HEK293T (cell line): Measurements from ENCODE around the gene MYMX.
"Not testable (repeated sequence)": the region's sequence is repeated elsewhere in the genome, so short reads cannot be mapped to it uniquely, and the experiment has no call there.

Source experiments
- CTCF ChIA-PET: fragments of 350-600 bp; formaldehyde crosslinking; extraction: SDS; loops from one replicate; lab custom pipeline; 2021; ENCODE audit warnings: antibody characterized with exemption, inconsistent platforms; lab: Yijun Ruan, JAX
- POLR2A ChIA-PET: fragments of 350-600 bp; formaldehyde crosslinking; extraction: SDS; loops from one replicate; lab custom pipeline; 2020; ENCODE audit warnings: antibody characterized with exemption, inconsistent platforms; lab: Yijun Ruan, JAX
- DNase-seq: peaks from one replicate; pipeline ENCODE4 v3.0.0; 2012; ENCODE audit warnings: mixed read lengths; ENCODE audit errors: extremely low spot score
- ARNT ChIP-seq: fragments of 450-650 bp; IDR thresholded peaks from 2 replicates; pipeline ENCODE4 v1.6.1; 2017; ENCODE audit warnings: mild to moderate bottlenecking
- BHLHE40 ChIP-seq: fragments of 450-650 bp; IDR thresholded peaks from 2 replicates; pipeline ENCODE4 v1.6.1; 2016; ENCODE audit warnings: mild to moderate bottlenecking, moderate library complexity, borderline replicate concordance
- CTBP1 ChIP-seq: fragments of 450-650 bp; IDR thresholded peaks from 2 replicates; pipeline ENCODE4 v1.6.1; 2016; ENCODE audit warnings: borderline replicate concordance
- ELF4 ChIP-seq: fragments of 450-650 bp; IDR thresholded peaks from 2 replicates; pipeline ENCODE4 v1.6.1; 2017; ENCODE audit warnings: antibody characterized with exemption
- FOXA1 ChIP-seq: fragments of 450-650 bp; IDR thresholded peaks from 2 replicates; pipeline ENCODE4 v1.6.1; 2016; ENCODE audit warnings: mild to moderate bottlenecking
- FOXK2 ChIP-seq: fragments of 450-650 bp; IDR thresholded peaks from 2 replicates; pipeline ENCODE4 v1.6.1; 2016; ENCODE audit warnings: mild to moderate bottlenecking
- FOXM1 ChIP-seq: fragments of 450-650 bp; IDR thresholded peaks from 2 replicates; pipeline ENCODE4 v1.6.1; 2017; ENCODE audit warnings: mild to moderate bottlenecking, borderline replicate concordance
- HDGF ChIP-seq: fragments of 450-650 bp; IDR thresholded peaks from 2 replicates; pipeline ENCODE4 v1.6.1; 2017; ENCODE audit warnings: antibody characterized with exemption, borderline replicate concordance
- L3MBTL2 ChIP-seq: fragments of 450-650 bp; conservative IDR thresholded peaks from 2 replicates; pipeline ENCODE4 v1.6.1; 2016; ENCODE audit warnings: mild to moderate bottlenecking
- LEF1 ChIP-seq: fragments of 450-650 bp; IDR thresholded peaks from 2 replicates; pipeline ENCODE4 v1.6.1; 2017; ENCODE audit warnings: mild to moderate bottlenecking, borderline replicate concordance
- NFRKB ChIP-seq: fragments of 450-650 bp; IDR thresholded peaks from 2 replicates; pipeline ENCODE4 v1.6.1; 2016; ENCODE audit warnings: mild to moderate bottlenecking, moderate library complexity
- SP1 ChIP-seq: fragments of 450-650 bp; IDR thresholded peaks from 2 replicates; pipeline ENCODE4 v1.6.1; 2017
- SUZ12 ChIP-seq: fragments of 450-650 bp; IDR thresholded peaks from 2 replicates; pipeline ENCODE4 v1.6.1; 2016; ENCODE audit warnings: mild to moderate bottlenecking
- TARDBP ChIP-seq: fragments of 450-650 bp; IDR thresholded peaks from 2 replicates; pipeline ENCODE4 v1.6.1; 2016
- ZNF384 ChIP-seq: fragments of 450-650 bp; IDR thresholded peaks from 2 replicates; pipeline ENCODE4 v1.6.1; 2016
- TF ChIP-seq, protein P1 (sequence below): fragments of 450-650 bp; IDR thresholded peaks from 2 replicates; pipeline ENCODE4 v1.6.1; 2016

The MYMX gene

GRCh38 chr6:44192428-44193041, 24.2 kb upstream of the MYMX start:
- TF ChIP-seq SUZ12 (no peak), ELF4 (no peak), L3MBTL2 (no peak), FOXA1 (no peak), ZNF384 (no peak), FOXK2 (no peak), NFRKB (no peak), BHLHE40 (no peak), SP1 (no peak), TARDBP (no peak), ARNT (no peak), LEF1 (no peak), FOXM1 (no peak)
- TF ChIP-seq, protein P1, sequence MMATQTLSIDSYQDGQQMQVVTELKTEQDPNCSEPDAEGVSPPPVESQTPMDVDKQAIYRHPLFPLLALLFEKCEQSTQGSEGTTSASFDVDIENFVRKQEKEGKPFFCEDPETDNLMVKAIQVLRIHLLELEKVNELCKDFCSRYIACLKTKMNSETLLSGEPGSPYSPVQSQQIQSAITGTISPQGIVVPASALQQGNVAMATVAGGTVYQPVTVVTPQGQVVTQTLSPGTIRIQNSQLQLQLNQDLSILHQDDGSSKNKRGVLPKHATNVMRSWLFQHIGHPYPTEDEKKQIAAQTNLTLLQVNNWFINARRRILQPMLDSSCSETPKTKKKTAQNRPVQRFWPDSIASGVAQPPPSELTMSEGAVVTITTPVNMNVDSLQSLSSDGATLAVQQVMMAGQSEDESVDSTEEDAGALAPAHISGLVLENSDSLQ: no peak
- CTCF ChIA-PET: no interaction called here
- no peak for DNase-seq
- POLR2A ChIA-PET: interaction anchor here (0.6 to 2.0 kb wide), 4 partner anchors 20 to 112 kb away, joined by 3 to 7 read pairs (median 4); partner anchors contain the start of gene HSP90AB1

DNA sequence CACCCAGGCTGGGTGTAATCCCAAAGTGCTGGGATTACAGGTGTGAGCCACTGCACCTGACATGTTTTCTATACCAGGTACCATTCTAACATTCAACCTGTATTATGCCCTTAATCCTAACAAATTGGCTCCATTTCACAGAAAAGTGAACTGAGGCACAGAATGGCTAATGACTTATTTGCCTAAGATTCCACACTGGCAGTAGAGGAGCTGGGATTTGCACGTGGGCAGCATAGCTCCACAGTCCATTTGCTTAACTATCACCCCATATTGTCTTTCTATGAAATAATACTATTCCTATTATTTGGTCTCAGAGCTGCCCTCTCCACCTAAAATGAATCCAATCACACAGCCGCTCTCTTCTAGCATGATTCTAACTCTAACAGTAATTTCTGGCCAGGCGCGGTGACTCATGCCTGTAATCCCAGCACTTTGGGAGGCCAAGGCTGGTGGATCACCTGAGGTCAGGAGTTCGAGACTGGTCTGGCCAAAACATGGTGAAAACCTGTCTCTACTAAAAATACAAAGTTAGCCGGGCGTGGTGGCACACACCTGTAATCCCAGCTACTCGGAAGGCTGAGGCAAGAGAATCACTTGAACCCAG, 23.3 kb upstream of the MYMX start:
- CTCF ChIA-PET: no interaction called here
- no peak for DNase-seq
- TF ChIP-seq BHLHE40 (no peak), FOXA1 (no peak), ZNF384 (no peak), HDGF (no peak)
- POLR2A ChIA-PET: interaction anchor here (0.7 to 2.0 kb wide), 3 partner anchors 26 to 112 kb away, joined by 3 to 7 read pairs (median 6); partner anchors contain the start of gene HSP90AB1

DNA sequence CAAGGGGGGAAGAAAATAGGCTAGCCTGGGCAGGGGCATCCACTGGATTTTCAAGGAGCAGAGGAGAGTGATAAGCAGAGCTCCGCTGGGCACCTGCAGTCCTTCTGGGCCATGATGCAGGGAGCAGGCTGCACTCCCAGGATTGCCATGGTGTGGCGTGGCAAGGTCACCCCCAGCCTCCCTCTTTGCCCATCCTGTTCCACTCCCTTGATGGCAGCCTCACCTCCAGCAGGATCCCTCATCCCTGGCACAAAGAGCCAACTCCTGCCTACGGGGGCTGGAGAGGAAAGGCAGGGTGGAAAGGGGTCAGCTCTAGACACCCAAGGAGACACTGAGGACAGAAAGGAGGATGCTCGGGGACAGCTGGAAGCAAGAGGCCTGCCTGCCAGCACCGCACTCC, 22.4 kb upstream of the MYMX start:
- TF ChIP-seq NFRKB: no peak
- no peak for TF ChIP-seq FOXK2
- TF ChIP-seq, protein P1: no peak
- TF ChIP-seq ARNT: no peak
- TF ChIP-seq SP1: no peak
- TF ChIP-seq ELF4: no peak
- TF ChIP-seq FOXM1: no peak
- no peak for TF ChIP-seq BHLHE40
- no peak for TF ChIP-seq CTBP1
- no peak for TF ChIP-seq SUZ12
- no peak for DNase-seq
- POLR2A ChIA-PET: no interaction called here
- CTCF ChIA-PET: no interaction called here

DNA sequence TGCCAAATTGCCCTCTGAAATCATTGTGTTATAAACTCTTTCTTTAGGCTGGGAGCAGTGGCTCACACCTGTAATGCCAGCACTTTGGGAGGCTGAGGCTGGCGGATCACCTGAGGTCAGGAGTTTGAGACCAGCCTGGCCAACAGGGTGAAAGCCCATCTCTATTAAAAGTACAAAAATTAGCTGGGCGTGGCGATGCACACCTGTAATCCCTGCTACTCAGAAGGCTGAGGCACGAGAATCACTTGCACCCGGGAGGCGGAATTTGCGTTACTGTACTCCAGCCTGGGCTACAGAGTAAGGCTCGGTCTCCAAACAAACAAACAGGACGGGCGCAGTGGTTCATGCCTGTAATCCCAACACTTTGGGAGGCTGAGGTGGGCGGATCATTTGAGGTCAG, 20.4 kb upstream of the MYMX start:
- DNase-seq, POLR2A ChIA-PET, CTCF ChIA-PET: not testable (repeated sequence)

- CTCF ChIA-PET: interaction anchor here (0.7 kb wide), 1 partner anchor 24 kb away, joined by 3 read pairs; no protein-coding TSS in a partner anchor
These were observed 18.0 kb upstream of the MYMX start for GRCh38 chr6:44198684-44199083.

GRCh38 chr6:44199883-44200282, 16.8 kb upstream of the MYMX start:
- ChIA-PET CTCF (interaction anchor here (1.1 kb wide), 1 partner anchor 40 kb away, joined by 4 read pairs; no protein-coding TSS in a partner anchor), POLR2A (interaction anchor here (1.1 kb wide), 1 partner anchor 19 kb away, joined by 3 read pairs; no protein-coding TSS in a partner anchor)
- TF ChIP-seq SP1 (no peak), CTBP1 (no peak), FOXK2 (no peak), L3MBTL2 (no peak), ELF4 (no peak), SUZ12 (no peak), LEF1 (no peak), HDGF (no peak), TARDBP (no peak)
- DNase-seq: no peak

More at GRCh38 chr6:44198684-44199083, 18.0 kb upstream of the MYMX start:
- no peak for DNase-seq
- TF ChIP-seq FOXM1: no peak
- no peak for TF ChIP-seq ELF4
- no peak for TF ChIP-seq BHLHE40
- no peak for TF ChIP-seq FOXA1
- no peak for TF ChIP-seq TARDBP
- TF ChIP-seq ZNF384: no peak
- no peak for TF ChIP-seq SUZ12
- TF ChIP-seq, protein P1: no peak
- no peak for TF ChIP-seq FOXK2
- no peak for TF ChIP-seq SP1
- POLR2A ChIA-PET: interaction anchor here (1.2 kb wide), 1 partner anchor 25 kb away, joined by 4 read pairs; the partner anchor contains the start of gene SLC29A1
